ENCODE data around the gene TXNDC5.

DNA sequence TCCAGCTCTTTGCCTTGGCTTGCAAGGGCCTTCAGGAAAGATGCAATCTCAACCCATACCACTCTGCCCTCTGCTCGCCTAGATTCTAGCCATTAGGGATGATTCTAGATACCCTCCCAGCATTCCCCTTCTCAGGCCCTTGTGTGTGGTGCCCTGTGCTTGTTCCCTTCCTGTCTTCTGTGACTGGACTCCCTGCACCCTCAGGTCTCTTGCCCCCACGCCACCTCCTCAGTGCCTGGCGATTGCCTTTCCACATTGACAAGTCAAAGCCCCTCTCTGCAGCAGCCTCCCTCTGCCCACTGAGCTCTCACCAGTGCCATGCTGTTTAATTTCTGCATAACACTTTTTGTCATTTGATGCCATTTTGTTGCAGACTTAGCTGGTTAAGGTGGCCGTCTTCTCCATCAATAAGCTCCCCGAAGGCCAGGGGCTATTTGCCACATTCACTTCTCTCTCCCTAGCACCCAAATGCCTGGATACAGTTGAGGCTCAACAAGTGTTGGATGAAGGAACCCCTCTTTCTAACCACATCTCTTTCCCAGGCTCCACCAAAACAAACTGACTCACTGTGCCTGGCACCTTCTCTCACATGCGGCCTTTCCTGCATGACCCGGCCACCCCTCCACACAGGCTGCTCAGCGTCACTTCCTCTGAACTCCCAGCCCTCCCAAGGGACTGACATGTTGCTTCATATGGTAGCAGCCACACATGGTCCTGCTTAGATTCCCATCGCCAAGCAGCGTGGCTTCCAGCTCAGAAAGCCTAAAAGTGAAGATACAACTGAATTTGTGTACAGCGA lies 4.6 kb upstream of the TXNDC5 start:
- no peak for TF ChIP-seq POLR2A (IDR thresholded peaks at IDR 0.05)
- TF ChIP-seq, protein P1, sequence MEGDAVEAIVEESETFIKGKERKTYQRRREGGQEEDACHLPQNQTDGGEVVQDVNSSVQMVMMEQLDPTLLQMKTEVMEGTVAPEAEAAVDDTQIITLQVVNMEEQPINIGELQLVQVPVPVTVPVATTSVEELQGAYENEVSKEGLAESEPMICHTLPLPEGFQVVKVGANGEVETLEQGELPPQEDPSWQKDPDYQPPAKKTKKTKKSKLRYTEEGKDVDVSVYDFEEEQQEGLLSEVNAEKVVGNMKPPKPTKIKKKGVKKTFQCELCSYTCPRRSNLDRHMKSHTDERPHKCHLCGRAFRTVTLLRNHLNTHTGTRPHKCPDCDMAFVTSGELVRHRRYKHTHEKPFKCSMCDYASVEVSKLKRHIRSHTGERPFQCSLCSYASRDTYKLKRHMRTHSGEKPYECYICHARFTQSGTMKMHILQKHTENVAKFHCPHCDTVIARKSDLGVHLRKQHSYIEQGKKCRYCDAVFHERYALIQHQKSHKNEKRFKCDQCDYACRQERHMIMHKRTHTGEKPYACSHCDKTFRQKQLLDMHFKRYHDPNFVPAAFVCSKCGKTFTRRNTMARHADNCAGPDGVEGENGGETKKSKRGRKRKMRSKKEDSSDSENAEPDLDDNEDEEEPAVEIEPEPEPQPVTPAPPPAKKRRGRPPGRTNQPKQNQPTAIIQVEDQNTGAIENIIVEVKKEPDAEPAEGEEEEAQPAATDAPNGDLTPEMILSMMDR (IDR thresholded peaks at IDR 0.05): no peak

All from Peyer's patch (tissue), 4 donors.